Endodermal cell (in vitro differentiated cells): ENCODE measurements around the gene PASK. TPM values are rescaled to one million over a fixed set of nuclear protein-coding genes. Genes with fewer than 3 reads are reported as not detected.

Experiments used
- DNase-seq: peaks from one replicate; pipeline ENCODE4 v3.0.0-alpha.2; 2017
- H3K27ac ChIP-seq: 2 replicates; pipeline ENCODE4 v1.5.1; 2013; ENCODE audit warnings: mild to moderate bottlenecking, low read depth, low read length, moderate library complexity
- H3K27me3 ChIP-seq: 2 replicates; pipeline ENCODE4 v1.6.1; 2013; ENCODE audit warnings: mild to moderate bottlenecking, low read length, moderate library complexity; ENCODE audit not compliant: insufficient read depth, control insufficient read depth, poor library complexity, severe bottlenecking
- H3K36me3 ChIP-seq: 2 replicates; pipeline ENCODE4 v1.7.0; 2013; ENCODE audit warnings: mild to moderate bottlenecking, low read length, moderate library complexity; ENCODE audit not compliant: control insufficient read depth, insufficient read depth
- H3K4me1 ChIP-seq: one replicate; pipeline ENCODE4 v1.7.0; 2013; ENCODE audit warnings: low read length; ENCODE audit not compliant: control insufficient read depth, insufficient read depth
- H3K4me3 ChIP-seq: 2 replicates; pipeline ENCODE4 v1.5.1; 2013; ENCODE audit warnings: mild to moderate bottlenecking, low read length, moderate library complexity
- H3K9ac ChIP-seq: 2 replicates; pipeline ENCODE4 v1.6.1; 2013; ENCODE audit warnings: mild to moderate bottlenecking, low read length, moderate library complexity; ENCODE audit not compliant: poor library complexity, severe bottlenecking; ENCODE audit errors: extremely low read depth
- H3K9me3 ChIP-seq: 2 replicates; pipeline ENCODE4 v1.6.1; 2013; ENCODE audit warnings: mild to moderate bottlenecking, low read length, moderate library complexity; ENCODE audit not compliant: control insufficient read depth
- H3K27ac Mint-ChIP-seq: 2 replicates; pipeline ENCODE4 v1.8.0; 2020; ENCODE audit warnings: mixed read lengths
- H3K27me3 Mint-ChIP-seq: 2 replicates; pipeline ENCODE4 v1.8.0; 2021; ENCODE audit warnings: mild to moderate bottlenecking, mixed read lengths; ENCODE audit not compliant: insufficient read depth
- H3K36me3 Mint-ChIP-seq: 2 replicates; pipeline ENCODE4 v1.8.0; 2020; ENCODE audit warnings: low read depth, mixed read lengths
- H3K4me1 Mint-ChIP-seq: 2 replicates; pipeline ENCODE4 v1.8.0; 2020; ENCODE audit warnings: mixed read lengths
- H3K4me3 Mint-ChIP-seq: 2 replicates; pipeline ENCODE4 v1.8.0; 2020; ENCODE audit warnings: mild to moderate bottlenecking, moderate library complexity, mixed read lengths
- H3K9me3 Mint-ChIP-seq: 2 replicates; pipeline ENCODE4 v1.8.0; 2020; ENCODE audit warnings: mild to moderate bottlenecking, mixed read lengths
- CTCF ChIP-seq: fragments of 200-600 bp; sonication (generic); conservative IDR thresholded peaks from 2 replicates; pipeline ENCODE4 v1.5.0; 2021; ENCODE audit warnings: antibody characterized with exemption, mild to moderate bottlenecking
- WGBS, 2 experiments: methylation state at CpG; one replicate each; pipeline versions ENCODE4 v1.1.5 to v1.1.7; 2013; ENCODE audit warnings: missing lambda C conversion rate in 2 of 2, mixed read lengths in 1 of 2; ENCODE audit not compliant: insufficient coverage in 1 of 2, insufficient read length in 1 of 2; 5-methylcytosine and 5-hydroxymethylcytosine counted together
- total RNA-seq, 2 donors: library from RNA; stranded (reverse); fragmentation: NEBNext Ultra II Directional in 1 of 2; extraction: Animal tissue kit (Norgen Biotek cat#: 25700) in 1 of 2; gene quantifications; 2 replicates in 1 of 2; 3 replicates in 1 of 2; pipeline ENCODE4 v1.2.1, GENCODE V29; 2021

PASK gene
- total RNA-seq, 2 donors from 2014 or later = 76.5 to 94.5 TPM

- peaks cover 21% of the 10 kb centered on the region for H3K36me3 ChIP-seq
- Mint-ChIP-seq H3K4me3 (no peak overlapping the region), H3K27ac (no peak overlapping the region), H3K27me3 (peaks cover under 1% of the 10 kb centered on the region), H3K4me1 (peaks cover 15% of the 10 kb centered on the region), H3K9me3 (no peaks in the 10 kb centered on the region), H3K36me3 (peaks cover 15% of the 10 kb centered on the region)
- DNase-seq = no peak
- H3K9me3 ChIP-seq = no peaks in the 10 kb centered on the region
- 94 to 96% methylated on average over 3 to 7 of the region's 7 CpGs for WGBS, 2 experiments
- H3K27me3 ChIP-seq = no peaks in the 10 kb centered on the region
- H3K4me1 ChIP-seq = no peaks in the 10 kb centered on the region
- H3K4me3 ChIP-seq = no peak overlapping the region
- H3K27ac ChIP-seq = no peak overlapping the region
- no peak overlapping the region for H3K9ac ChIP-seq
- TF ChIP-seq CTCF = no peak
Measured at GRCh38 chr2:241153616-241154015, 4.3 kb upstream of the PASK start.

GRCh38 chr2:241151934-241152660, 2.8 kb upstream of the PASK start:
- H3K9ac ChIP-seq = no peak overlapping the region
- no peak for TF ChIP-seq CTCF
- H3K27ac ChIP-seq = no peak overlapping the region
- H3K4me3 ChIP-seq = no peak overlapping the region
- H3K9me3 ChIP-seq = no peaks in the 10 kb centered on the region
- peak overlapping the region; percentile 1 for H3K27ac Mint-ChIP-seq
- 73 to 77% methylated on average over 6 to 8 of the region's 8 CpGs for WGBS, 2 experiments
- H3K36me3 Mint-ChIP-seq = peaks cover 12% of the 10 kb centered on the region
- peak overlapping the region; percentile 89 for H3K4me3 Mint-ChIP-seq
- no peaks in the 10 kb centered on the region for H3K4me1 ChIP-seq
- H3K4me1 Mint-ChIP-seq = peaks cover 23% of the 10 kb centered on the region
- H3K27me3 Mint-ChIP-seq = peaks cover 2% of the 10 kb centered on the region
- no peaks in the 10 kb centered on the region for H3K9me3 Mint-ChIP-seq
- peaks cover 9% of the 10 kb centered on the region for H3K36me3 ChIP-seq
- peaks cover 5% of the 10 kb centered on the region for H3K27me3 ChIP-seq
- DNase-seq = no peak

- 17 to 19% methylated on average over 21 to 37 of the region's 37 CpGs for WGBS, 2 experiments
- Mint-ChIP-seq H3K27ac (peak overlapping the region; percentile 94), H3K9me3 (no peaks in the 10 kb centered on the region), H3K4me3 (peak overlapping the region; percentile 89), H3K36me3 (peaks cover 9% of the 10 kb centered on the region), H3K27me3 (peaks cover 2% of the 10 kb centered on the region), H3K4me1 (peaks cover 18% of the 10 kb centered on the region)
- no peak for DNase-seq
- no peak overlapping the region for H3K27ac ChIP-seq
- peak overlapping the region; percentile 92 for H3K4me3 ChIP-seq
- no peak for TF ChIP-seq CTCF
- peak overlapping the region; percentile 60 for H3K9ac ChIP-seq
- H3K27me3 ChIP-seq = peaks cover 5% of the 10 kb centered on the region
- H3K36me3 ChIP-seq = peaks cover 6% of the 10 kb centered on the region
- H3K9me3 ChIP-seq = no peaks in the 10 kb centered on the region
- no peaks in the 10 kb centered on the region for H3K4me1 ChIP-seq
Measured at GRCh38 chr2:241150660-241151530, 1.6 kb upstream of the PASK start.
